MM.1S (cell line): ENCODE data around the gene P2RX3.

ENCODE experiments used
- DNase-seq: peaks from one replicate; pipeline ENCODE4 v3.0.0-alpha.2; 2015
- H2AFZ ChIP-seq: fragments of 300-600 bp; sonication (generic); 2 replicates; pipeline ENCODE4 v1.6.0; 2016; ENCODE audit warnings: antibody characterized with exemption, low read length
- H3F3A ChIP-seq: fragments of 300-600 bp; sonication (generic); 2 replicates; pipeline ENCODE4 v1.6.1; 2016; ENCODE audit warnings: mild to moderate bottlenecking, antibody characterized with exemption, low read length, moderate library complexity, mixed read lengths; ENCODE audit not compliant: insufficient read depth
- H3K27ac ChIP-seq: fragments of 300-600 bp; sonication (generic); 2 replicates; pipeline ENCODE4 v1.5.1; 2016; ENCODE audit warnings: mild to moderate bottlenecking, low read length
- H3K27me3 ChIP-seq: fragments of 300-600 bp; sonication (generic); replicated peaks from 2 replicates; pipeline ENCODE4 v1.6.0; 2016; ENCODE audit warnings: low read length; ENCODE audit not compliant: insufficient read depth
- H3K36me3 ChIP-seq: fragments of 300-600 bp; sonication (generic); replicated peaks from 2 replicates; pipeline ENCODE4 v1.6.1; 2016; ENCODE audit warnings: mild to moderate bottlenecking, low read length, mixed read lengths; ENCODE audit not compliant: insufficient read depth
- H3K4me1 ChIP-seq: fragments of 300-600 bp; sonication (generic); 2 replicates; pipeline ENCODE4 v1.6.1; 2016; ENCODE audit warnings: low read length, mixed read lengths
- H3K4me2 ChIP-seq: fragments of 300-600 bp; sonication (generic); 2 replicates; pipeline ENCODE4 v1.6.0; 2016; ENCODE audit warnings: low read depth, low read length
- H3K4me3 ChIP-seq: fragments of 300-600 bp; sonication (generic); 2 replicates; pipeline ENCODE4 v1.5.1; 2016; ENCODE audit warnings: low read length, mixed read lengths
- H3K79me2 ChIP-seq: fragments of 300-600 bp; sonication (generic); 2 replicates; pipeline ENCODE4 v1.6.1; 2016; ENCODE audit warnings: mixed run types, low read length, mixed read lengths
- H3K9ac ChIP-seq: fragments of 300-600 bp; sonication (generic); 2 replicates; pipeline ENCODE4 v1.6.1; 2016; ENCODE audit warnings: low read length, mixed read lengths
- H3K9me2 ChIP-seq: fragments of 300-600 bp; sonication (generic); replicated peaks from 2 replicates; pipeline ENCODE4 v1.6.1; 2016; ENCODE audit warnings: mild to moderate bottlenecking, low read length, mixed read lengths; ENCODE audit not compliant: insufficient read depth
- H3K9me3 ChIP-seq: fragments of 300-600 bp; sonication (generic); replicated peaks from 2 replicates; pipeline ENCODE4 v1.6.1; 2016; ENCODE audit warnings: mild to moderate bottlenecking, low read length, mixed read lengths; ENCODE audit not compliant: insufficient read depth
- H4K20me1 ChIP-seq: fragments of 300-600 bp; sonication (generic); 2 replicates; pipeline ENCODE4 v1.6.1; 2016; ENCODE audit warnings: mild to moderate bottlenecking, low read length, moderate library complexity, mixed read lengths; ENCODE audit not compliant: insufficient read depth
- CTCF ChIP-seq: fragments of 300-600 bp; sonication (generic); IDR thresholded peaks from 2 replicates; pipeline ENCODE4 v1.5.1; 2016; ENCODE audit warnings: antibody characterized with exemption, low read length, mixed read lengths
- EZH2 ChIP-seq: fragments of 300-600 bp; sonication (generic); optimal IDR thresholded peaks from 2 replicates; pipeline ENCODE3; 2017; ENCODE audit warnings: low read depth, mild to moderate bottlenecking, antibody characterized with exemption, low read length, mixed read lengths
- EZH2phosphoT487 ChIP-seq: fragments of 300-600 bp; sonication (generic); IDR thresholded peaks from 2 replicates; pipeline ENCODE4 v1.6.1; 2018; ENCODE audit warnings: antibody characterized with exemption, low read length

Gene P2RX3

GRCh38 chr11:57407010-57407920 is 69.1 kb downstream of the P2RX3 start:
- TF ChIP-seq CTCF, result no peak
- no peak for TF ChIP-seq EZH2phosphoT487
- TF ChIP-seq EZH2, result no peak
- no peaks in the 10 kb centered on the region for H3F3A ChIP-seq
- DNase-seq, result no peak

GRCh38 chr11:57407941-57408475 is 69.9 kb downstream of the P2RX3 start:
- no peak overlapping the region for H2AFZ ChIP-seq
- H3K79me2 ChIP-seq, result no peaks in the 10 kb centered on the region
- H3K27ac ChIP-seq, result no peak overlapping the region
- H3K9me2 ChIP-seq, result no peaks in the 10 kb centered on the region
- H4K20me1 ChIP-seq, result no peaks in the 10 kb centered on the region
- H3K9me3 ChIP-seq, result no peaks in the 10 kb centered on the region
- DNase-seq, result no peak
- H3K9ac ChIP-seq, result no peak overlapping the region
- H3K27me3 ChIP-seq, result no peaks in the 10 kb centered on the region
- H3K4me2 ChIP-seq, result no peak overlapping the region
- H3K4me1 ChIP-seq, result no peaks in the 10 kb centered on the region
- no peak for TF ChIP-seq CTCF
- TF ChIP-seq EZH2phosphoT487, result no peak
- no peak for TF ChIP-seq EZH2
- H3F3A ChIP-seq, result no peaks in the 10 kb centered on the region
- no peaks in the 10 kb centered on the region for H3K36me3 ChIP-seq
- no peak overlapping the region for H3K4me3 ChIP-seq

More at GRCh38 chr11:57407010-57407920, 69.1 kb downstream of the P2RX3 start:
- Histone ChIP-seq H4K20me1 (no peaks in the 10 kb centered on the region), H3K9me2 (no peaks in the 10 kb centered on the region), H3K79me2 (no peaks in the 10 kb centered on the region), H3K9me3 (no peaks in the 10 kb centered on the region), H3K4me1 (no peaks in the 10 kb centered on the region), H2AFZ (no peak overlapping the region), H3K27ac (no peak overlapping the region), H3K27me3 (no peaks in the 10 kb centered on the region), H3K4me2 (no peak overlapping the region), H3K9ac (no peak overlapping the region), H3K36me3 (no peaks in the 10 kb centered on the region), H3K4me3 (no peak overlapping the region)

GRCh38 chr11:57408771-57409170 is 70.6 kb downstream of the P2RX3 start:
- no peak for TF ChIP-seq EZH2
- no peak for TF ChIP-seq CTCF
- TF ChIP-seq EZH2phosphoT487, result no peak
- no peaks in the 10 kb centered on the region for H3K79me2 ChIP-seq
- H3K27ac ChIP-seq, result no peak overlapping the region
- H3K4me3 ChIP-seq, result no peak overlapping the region
- no peaks in the 10 kb centered on the region for H3F3A ChIP-seq
- no peak for DNase-seq
- no peak overlapping the region for H3K9ac ChIP-seq
- H3K9me3 ChIP-seq, result no peaks in the 10 kb centered on the region
- H3K4me1 ChIP-seq, result no peaks in the 10 kb centered on the region
- H3K4me2 ChIP-seq, result no peak overlapping the region
- H3K9me2 ChIP-seq, result no peaks in the 10 kb centered on the region
- no peaks in the 10 kb centered on the region for H3K36me3 ChIP-seq
- H4K20me1 ChIP-seq, result no peaks in the 10 kb centered on the region
- no peak overlapping the region for H2AFZ ChIP-seq
- no peaks in the 10 kb centered on the region for H3K27me3 ChIP-seq
